Measurements from ENCODE around the gene CATSPERZ.
"Not testable (repeated sequence)": the region's sequence is repeated elsewhere in the genome, so short reads cannot be mapped to it uniquely, and the experiment has no call there.

CATSPERZ gene

GRCh38 chr11:64304316-64305072 lies 4.3 kb downstream of the CATSPERZ start:
- FAIRE-seq = no peak

- peak; percentile 47 for FAIRE-seq
Measured at GRCh38 chr11:64305075-64305690, 5.0 kb downstream of the CATSPERZ start, which contains the start of gene ESRRA. TSS of gene ESRRA (plus strand) at chr11:64305524. CDS start at chr11:64307180, 1,656 bp downstream.

- FAIRE-seq = no peak
Measured at GRCh38 chr11:64305691-64306562, 5.8 kb downstream of the CATSPERZ start.

GRCh38 chr11:64306563-64306875 lies 6.4 kb downstream of the CATSPERZ start:
- no peak for FAIRE-seq

GRCh38 chr11:64306876-64307622 lies 6.9 kb downstream of the CATSPERZ start:
- no peak for FAIRE-seq

GRCh38 chr11:64307795-64308194 lies 7.6 kb downstream of the CATSPERZ start:
- not testable (repeated sequence) for FAIRE-seq

GRCh38 chr11:64312947-64313346 lies 12.8 kb downstream of the CATSPERZ start:
- FAIRE-seq = no peak

GRCh38 chr11:64313491-64314145 lies 13.5 kb downstream of the CATSPERZ start:
- FAIRE-seq = no peak

- FAIRE-seq = no peak
Measured at GRCh38 chr11:64314146-64314804, 14.1 kb downstream of the CATSPERZ start.

- FAIRE-seq = no peak
Measured at GRCh38 chr11:64314805-64315561, 14.8 kb downstream of the CATSPERZ start.

GRCh38 chr11:64315667-64316526 lies 15.7 kb downstream of the CATSPERZ start:
- FAIRE-seq = not testable (repeated sequence)

- no peak for FAIRE-seq
Measured at GRCh38 chr11:64316672-64317324, 16.6 kb downstream of the CATSPERZ start.

- FAIRE-seq = peak; percentile 97
Measured at GRCh38 chr11:64317325-64317960, 17.3 kb downstream of the CATSPERZ start, which contains the start of gene TRMT112. TSS of gene TRMT112 (minus strand) at chr11:64317559. CDS start at chr11:64317526, 33 bp downstream.

GRCh38 chr11:64317961-64318765 lies 18.0 kb downstream of the CATSPERZ start, which contains the start of gene PRDX5:
TSS of gene PRDX5 (plus strand) at chr11:64318121. CDS start at chr11:64318216, 95 bp downstream.
- peak; percentile 48 for FAIRE-seq

GRCh38 chr11:64318766-64319761 lies 18.9 kb downstream of the CATSPERZ start:
- no peak for FAIRE-seq

GRCh38 chr11:64320556-64320955 lies 20.4 kb downstream of the CATSPERZ start:
- no peak for FAIRE-seq

All from A204.1 (cell line).